Kidney (tissue), 14 donors: ENCODE data around the gene MED27. TPM values are rescaled to one million over a fixed set of nuclear protein-coding genes. Genes with fewer than 3 reads are reported as not detected.

Source experiments
- DNase-seq, 5 donors: peaks; one replicate each; pipeline ENCODE4 v3.0.0-alpha.2; 2013 to 2020
- FAIRE-seq: peaks from 2 replicates; lab custom pipeline; 2012; peaks lifted over from hg19 to GRCh38; lab: Jason Lieb, UNC
- H3K27ac ChIP-seq, 2 donors: one replicate each; pipeline ENCODE4 v1.7.0; 2013; ENCODE audit warnings: low read depth in 2 of 2, low read length in 2 of 2, inconsistent platforms in 1 of 2
- H3K27me3 ChIP-seq: one replicate; pipeline ENCODE4 v1.7.1; 2013; ENCODE audit warnings: low read length, inconsistent platforms; ENCODE audit not compliant: control insufficient read depth, insufficient read depth
- H3K36me3 ChIP-seq, 3 donors: one replicate each; pipeline versions ENCODE4 v1.7.0 to v1.7.1; 2013; ENCODE audit warnings: low read length in 3 of 3, control low read depth in 1 of 3, inconsistent platforms in 1 of 3; ENCODE audit not compliant: insufficient read depth in 3 of 3, control insufficient read depth in 2 of 3
- H3K4me1 ChIP-seq, 3 donors: one replicate each; pipeline versions ENCODE4 v1.7.0 to v1.7.1; 2013; ENCODE audit warnings: low read length in 3 of 3, inconsistent platforms in 1 of 3, low read depth in 1 of 3; ENCODE audit not compliant: control insufficient read depth in 2 of 3, insufficient read depth in 2 of 3
- H3K4me3 ChIP-seq, 3 donors: one replicate each; pipeline versions ENCODE4 v1.7.0 to v1.8.1; 2013; ENCODE audit warnings: low read length in 3 of 3, control low read depth in 1 of 3, inconsistent platforms in 1 of 3
- H3K9ac ChIP-seq, 3 donors: one replicate each; pipeline versions ENCODE4 v1.7.0 to v1.7.1; 2013; ENCODE audit warnings: low read length in 3 of 3, control low read depth in 1 of 3, inconsistent platforms in 1 of 3
- H3K9me3 ChIP-seq, 3 donors: one replicate each; pipeline versions ENCODE4 v1.7.0 to v1.7.1; 2013; ENCODE audit warnings: low read length in 3 of 3, control low read depth in 1 of 3, inconsistent platforms in 1 of 3; ENCODE audit not compliant: control insufficient read depth in 2 of 3, insufficient read depth in 1 of 3
- CTCF ChIP-seq: IDR thresholded peaks from 3 replicates; pipeline ENCODE4 v1.5.1; 2012; ENCODE audit warnings: mild to moderate bottlenecking, moderate library complexity, borderline replicate concordance; ENCODE audit not compliant: insufficient read depth; ENCODE audit errors: extremely low read depth
- intact Hi-C: fragments of 100-400 bp; cut with DNase I; formaldehyde crosslinking; loops from one replicate; pipeline ENCODE4 v1.11.1; 2022
- polyA plus RNA-seq: library from polyadenylated mRNA; stranded (reverse); fragments of 350-450 nt; fragmentation: Illumina TruSeq; extraction: RNeasy Lipid Tissue Mini Kit (QIAGEN cat#74804); gene quantifications from one replicate; pipeline ENCODE4 v1.2.3, GENCODE V29; 2014; ENCODE audit warnings: low read depth, low replicate concordance; ENCODE audit not compliant: insufficient read depth
- total RNA-seq: library from RNA; stranded (reverse); fragmentation: NEBNext Ultra II Directional; extraction: Animal tissue kit (Norgen Biotek cat#: 25700); gene quantifications from one replicate; pipeline ENCODE4 v1.2.1, GENCODE V29; 2021
- donor health status: control.
- donor health status: control.
- donor health status: control.
- donor health status: control.
- donor health status: control.
- donor health status: DM: yes; HTN: yes; CAD: no.
- donor health status: Normal renal cell carcinoma (clear cell type).

The MED27 gene
- total and polyA plus RNA-seq, 2 donors from 2014 or later = 15.9 to 23.1 TPM

- FAIRE-seq = no peak
- H3K27me3 ChIP-seq = no peaks in the 10 kb centered on the region
- no peak for TF ChIP-seq CTCF
- H3K9me3 ChIP-seq = no peaks in the 10 kb centered on the region
- H3K36me3 ChIP-seq = peaks cover 0 to 5% (median 5%) of the 10 kb centered on the region in 3 donors
- intact Hi-C loops = no loop called here
- no peak overlapping the region for H3K9ac ChIP-seq
- H3K4me3 ChIP-seq = no peak overlapping the region
- DNase-seq = no peak
- no peak overlapping the region for H3K27ac ChIP-seq
- H3K4me1 ChIP-seq = no peaks in the 10 kb centered on the region
Measured at GRCh38 chr9:131858147-131858546, 221.5 kb downstream of the MED27 start.

GRCh38 chr9:131856105-131856504, 223.6 kb downstream of the MED27 start:
- TF ChIP-seq CTCF = no peak
- H3K9ac ChIP-seq = no peak overlapping the region
- no peak for FAIRE-seq
- intact Hi-C loops = no loop called here
- no peaks in the 10 kb centered on the region for H3K9me3 ChIP-seq
- H3K27ac ChIP-seq = no peak overlapping the region
- no peak for DNase-seq
- H3K4me1 ChIP-seq = no peaks in the 10 kb centered on the region
- peaks cover 0 to 5% (median 5%) of the 10 kb centered on the region in 3 donors for H3K36me3 ChIP-seq
- no peak overlapping the region for H3K4me3 ChIP-seq
- H3K27me3 ChIP-seq = no peaks in the 10 kb centered on the region

- DNase-seq (peak in 2 of 5 donors; percentile 40 to 59), FAIRE-seq (no peak)
- no peak overlapping the region for H3K9ac ChIP-seq
- no peak for TF ChIP-seq CTCF
- no peaks in the 10 kb centered on the region for H3K9me3 ChIP-seq
- H3K4me1 ChIP-seq = no peaks in the 10 kb centered on the region
- no peak overlapping the region for H3K27ac ChIP-seq
- intact Hi-C loops = no loop called here
- no peaks in the 10 kb centered on the region for H3K27me3 ChIP-seq
- no peak overlapping the region for H3K4me3 ChIP-seq
- H3K36me3 ChIP-seq = peaks cover 0 to 3% (median 0%) of the 10 kb centered on the region in 3 donors
Measured at GRCh38 chr9:131854896-131855613, 224.6 kb downstream of the MED27 start.
